ENCODE data around the gene SLC44A1. TPM values are rescaled to one million over a fixed set of nuclear protein-coding genes. Genes with fewer than 3 reads are reported as not detected.
"Not testable (repeated sequence)": the region's sequence is repeated elsewhere in the genome, so short reads cannot be mapped to it uniquely, and the experiment has no call there.

The SLC44A1 gene
- total and polyA plus RNA-seq, 12 donors: 6.8 to 73.1 (median 36.3) TPM

DNA sequence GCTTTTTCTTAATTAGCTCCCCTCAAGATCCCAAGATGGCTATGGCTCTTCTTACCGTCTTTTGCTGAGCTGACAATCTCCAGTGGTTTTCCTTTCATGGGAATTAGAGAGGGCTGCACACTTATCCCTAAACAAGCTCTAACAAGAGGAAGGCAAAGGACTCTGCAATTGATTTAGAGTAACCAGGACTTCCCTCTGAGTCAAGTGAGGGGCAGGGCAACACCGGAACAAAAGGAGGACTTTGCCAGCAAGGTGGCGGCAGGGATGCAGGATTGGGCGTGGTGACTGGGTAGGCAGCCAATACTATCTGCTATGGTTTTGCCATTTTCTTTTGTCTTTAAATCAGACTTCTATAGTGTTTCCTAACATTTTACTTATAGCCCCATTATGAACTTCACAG, 9.8 kb downstream of the SLC44A1 start:
- 89 to 98% (median 94%) methylated on average over 4 of the region's 4 CpGs for WGBS, 4 donors

DNA sequence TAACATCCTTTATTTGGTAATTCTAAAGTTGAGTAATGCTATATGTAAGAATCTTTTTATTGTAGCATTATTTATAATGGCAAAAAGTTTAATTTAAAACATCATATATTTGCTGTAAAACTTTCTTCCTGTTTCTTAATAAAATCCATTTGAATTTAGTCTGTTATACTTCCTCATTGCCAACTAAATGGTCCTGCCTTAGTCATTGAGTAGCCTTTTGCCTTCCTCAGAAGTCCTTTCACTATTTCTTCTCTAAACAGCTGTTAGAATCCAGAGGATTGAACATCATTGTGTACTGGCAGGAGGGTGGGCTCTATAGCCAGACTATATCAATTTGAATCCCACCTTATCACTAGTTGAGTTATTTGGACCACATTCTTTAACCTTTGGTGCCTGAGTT, 11.0 kb downstream of the SLC44A1 start:
- peaks cover 9 to 21% of the 10 kb centered on the region in 2 donors for H3K4me1 ChIP-seq (replicated peaks in 1 of 2)
- H3K9me3 ChIP-seq (replicated peaks in 1 of 3): no peaks in the 10 kb centered on the region

More for the DNA sequence above, 9.8 kb downstream of the SLC44A1 start:
- no peaks in the 10 kb centered on the region for H3K9me3 ChIP-seq (replicated peaks in 1 of 3)
- peaks cover 9 to 13% of the 10 kb centered on the region in 2 donors for H3K4me1 ChIP-seq (replicated peaks in 1 of 2)
- DNase-seq: no peak
- TF ChIP-seq, protein P1, sequence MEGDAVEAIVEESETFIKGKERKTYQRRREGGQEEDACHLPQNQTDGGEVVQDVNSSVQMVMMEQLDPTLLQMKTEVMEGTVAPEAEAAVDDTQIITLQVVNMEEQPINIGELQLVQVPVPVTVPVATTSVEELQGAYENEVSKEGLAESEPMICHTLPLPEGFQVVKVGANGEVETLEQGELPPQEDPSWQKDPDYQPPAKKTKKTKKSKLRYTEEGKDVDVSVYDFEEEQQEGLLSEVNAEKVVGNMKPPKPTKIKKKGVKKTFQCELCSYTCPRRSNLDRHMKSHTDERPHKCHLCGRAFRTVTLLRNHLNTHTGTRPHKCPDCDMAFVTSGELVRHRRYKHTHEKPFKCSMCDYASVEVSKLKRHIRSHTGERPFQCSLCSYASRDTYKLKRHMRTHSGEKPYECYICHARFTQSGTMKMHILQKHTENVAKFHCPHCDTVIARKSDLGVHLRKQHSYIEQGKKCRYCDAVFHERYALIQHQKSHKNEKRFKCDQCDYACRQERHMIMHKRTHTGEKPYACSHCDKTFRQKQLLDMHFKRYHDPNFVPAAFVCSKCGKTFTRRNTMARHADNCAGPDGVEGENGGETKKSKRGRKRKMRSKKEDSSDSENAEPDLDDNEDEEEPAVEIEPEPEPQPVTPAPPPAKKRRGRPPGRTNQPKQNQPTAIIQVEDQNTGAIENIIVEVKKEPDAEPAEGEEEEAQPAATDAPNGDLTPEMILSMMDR (IDR thresholded peaks at IDR 0.05): no peak
- TF ChIP-seq POLR2A (IDR thresholded peaks at IDR 0.05): no peak
- H3K36me3 ChIP-seq (replicated peaks in 1 of 2): no peaks in the 10 kb centered on the region
- H3K27me3 ChIP-seq: no peaks in the 10 kb centered on the region
- H3K27ac ChIP-seq: no peak overlapping the region
- no peak overlapping the region for H3K4me3 ChIP-seq
- intact Hi-C loops (cut with DNase I): no loop called here

DNA sequence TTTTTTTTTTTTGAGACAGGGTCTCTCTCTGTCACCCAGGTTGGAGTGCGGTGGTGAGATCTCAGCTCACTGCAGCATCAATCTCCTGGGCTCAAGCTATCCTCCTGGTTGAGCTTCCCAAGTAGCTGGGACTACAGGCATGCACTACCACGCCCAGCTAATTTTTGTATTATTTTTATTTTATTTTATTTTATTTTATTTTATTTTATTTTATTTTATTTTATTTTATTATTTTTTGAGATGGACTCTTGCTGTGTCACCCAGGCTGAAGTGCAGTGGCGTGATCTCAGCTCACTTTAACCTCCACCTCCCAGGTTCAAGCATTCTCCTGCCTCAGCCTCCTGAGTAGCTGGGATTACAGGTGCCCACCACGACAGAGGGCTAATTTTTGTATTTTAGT, 12.1 kb downstream of the SLC44A1 start:
- H3K4me1 ChIP-seq (replicated peaks in 1 of 2): peaks cover 9 to 21% of the 10 kb centered on the region in 2 donors

More for the DNA sequence above, 11.0 kb downstream of the SLC44A1 start:
- Histone ChIP-seq H3K4me3 (no peak overlapping the region), H3K36me3 (replicated peaks in 1 of 2) (no peaks in the 10 kb centered on the region), H3K27me3 (no peaks in the 10 kb centered on the region), H3K27ac (no peak overlapping the region)
- TF ChIP-seq, protein P1 (IDR thresholded peaks at IDR 0.05): no peak
- TF ChIP-seq POLR2A (IDR thresholded peaks at IDR 0.05): no peak
- intact Hi-C loops (cut with DNase I): no loop called here
- DNase-seq: no peak

DNA sequence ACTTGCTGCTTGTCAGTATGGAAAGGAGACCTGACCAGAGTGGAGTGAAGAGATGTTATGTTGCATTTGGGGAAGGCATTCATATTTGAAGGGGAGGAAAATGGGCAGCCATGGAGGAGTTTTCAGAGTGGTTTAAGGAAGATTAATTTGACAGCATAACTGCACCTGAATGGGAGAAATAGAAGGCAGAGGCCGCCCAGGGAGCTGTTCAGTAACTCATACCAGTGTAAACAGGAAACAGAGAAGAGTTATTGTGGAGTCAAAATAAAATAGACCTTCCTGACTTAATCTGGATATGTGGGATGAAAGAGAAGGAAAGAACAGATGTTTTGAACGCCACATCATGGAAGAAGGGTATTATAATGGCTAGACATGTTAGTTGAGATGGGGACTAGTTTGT, 13.4 kb downstream of the SLC44A1 start:
- TF ChIP-seq POLR2A (IDR thresholded peaks at IDR 0.05): no peak
- TF ChIP-seq, protein P1 (IDR thresholded peaks at IDR 0.05): no peak
- no peaks in the 10 kb centered on the region for H3K27me3 ChIP-seq
- peaks cover 9 to 21% of the 10 kb centered on the region in 2 donors for H3K4me1 ChIP-seq (replicated peaks in 1 of 2)
- H3K36me3 ChIP-seq (replicated peaks in 1 of 2): no peaks in the 10 kb centered on the region
- intact Hi-C loops (cut with DNase I): no loop called here
- DNase-seq: no peak
- H3K27ac ChIP-seq: peak overlapping the region in 1 of 5 donors; percentile 8
- no peaks in the 10 kb centered on the region for H3K9me3 ChIP-seq (replicated peaks in 1 of 3)
- WGBS, 4 donors: 69 to 94% (median 87%) methylated on average over 2 of the region's 2 CpGs
- H3K4me3 ChIP-seq: no peak overlapping the region

More for the DNA sequence above, 12.1 kb downstream of the SLC44A1 start:
- H3K27ac ChIP-seq; H3K27me3 ChIP-seq; H3K9me3 ChIP-seq (replicated peaks in 1 of 3); H3K4me3 ChIP-seq; intact Hi-C loops (cut with DNase I); DNase-seq; H3K36me3 ChIP-seq (replicated peaks in 1 of 2): not testable (repeated sequence)
- WGBS, 4 donors: 95 to 98% (median 97%) methylated on average over 4 of the region's 4 CpGs

DNA sequence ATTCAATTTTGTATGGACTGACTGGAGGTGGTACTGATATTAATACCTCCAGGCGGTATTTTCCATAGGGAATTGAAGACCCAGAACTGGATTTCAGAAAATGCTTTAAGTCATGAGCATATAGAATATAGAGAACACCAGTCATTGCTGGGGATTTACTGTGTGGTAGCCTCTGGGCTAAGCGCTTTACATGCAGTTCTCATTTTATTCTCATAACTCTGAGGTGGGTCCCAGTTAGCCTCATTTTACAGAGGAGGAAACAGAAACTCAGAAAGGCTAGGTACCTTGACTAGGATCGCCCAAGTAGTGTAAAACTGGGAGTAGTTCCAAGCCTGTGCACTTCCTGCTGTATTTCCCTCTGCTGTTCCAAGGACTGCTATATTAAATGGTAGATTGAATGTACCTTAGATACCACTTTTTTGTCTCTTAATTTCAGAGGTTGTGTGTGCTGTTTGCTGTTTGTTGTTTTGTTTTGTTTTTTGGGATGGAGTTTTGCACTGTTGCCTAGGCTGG, 13.8 kb downstream of the SLC44A1 start:
- peak overlapping the region in 1 of 5 donors; percentile 8 for H3K27ac ChIP-seq
- H3K27me3 ChIP-seq: no peaks in the 10 kb centered on the region
- intact Hi-C loops (cut with DNase I): no loop called here
- no peaks in the 10 kb centered on the region for H3K36me3 ChIP-seq (replicated peaks in 1 of 2)
- 71 to 80% (median 75%) methylated on average over 3 of the region's 3 CpGs for WGBS, 4 donors
- peaks cover 9 to 21% of the 10 kb centered on the region in 2 donors for H3K4me1 ChIP-seq (replicated peaks in 1 of 2)
- H3K4me3 ChIP-seq: no peak overlapping the region
- H3K9me3 ChIP-seq (replicated peaks in 1 of 3): no peaks in the 10 kb centered on the region
- TF ChIP-seq, protein P1 (IDR thresholded peaks at IDR 0.05): no peak
- no peak for TF ChIP-seq POLR2A (IDR thresholded peaks at IDR 0.05)
- DNase-seq: no peak

All from adrenal gland (tissue), 12 donors.